K562 (cell line): Measurements from ENCODE around the gene HSPA1B. TPM values are rescaled to one million over a fixed set of nuclear protein-coding genes. Genes with fewer than 3 reads are reported as not detected.
"Not testable (repeated sequence)": the region's sequence is repeated elsewhere in the genome, so short reads cannot be mapped to it uniquely, and the experiment has no call there.

Source experiments
- ATAC-seq: fragments of 200-7000 bp; cut with Tn5 transposase; 3 replicates; pipeline ENCODE4 v1.9.1; 2020; ENCODE audit warnings: moderate library complexity
- BruUV-seq: library from RNA; stranded (reverse); fragments of 400-500 nt; replicated peaks from 2 replicates; lab custom pipeline; 2021; lab: Mats Ljungman, UMichigan
- CTCF ChIA-PET: fragments of 300-600 bp; formaldehyde crosslinking; extraction: SDS; loops from one replicate; lab custom pipeline; 2021; ENCODE audit warnings: low intra/inter-chr PET ratio; lab: Yijun Ruan, JAX
- POLR2A ChIA-PET: fragments of 300-600, 350-650 bp; sonication (Branson Sonifier 250); formaldehyde crosslinking; extraction: SDS; loops from one replicate; lab custom pipeline; 2021; ENCODE audit warnings: antibody characterized with exemption, inconsistent platforms; lab: Yijun Ruan, JAX
- DNase-seq, 4 experiments: peaks; one replicate each; pipeline versions ENCODE4 v3.0.0 to v3.0.0-alpha.2; 2011 to 2018; ENCODE audit warnings: low spot score in 3 of 4, mixed read lengths in 3 of 4; ENCODE audit errors: extremely low read depth in 1 of 4
- FAIRE-seq: peaks from 2 replicates; lab custom pipeline; 2011; peaks lifted over from hg19 to GRCh38; lab: Jason Lieb, UNC
- H2AFZ ChIP-seq: 2 replicates; pipeline ENCODE4 v1.6.0; 2011; ENCODE audit warnings: low read depth, low read length, control low read depth, inconsistent platforms
- H3K27ac ChIP-seq: fragments of 200-600 bp; 3 replicates; pipeline ENCODE4 v1.8.0; 2011; ENCODE audit warnings: low read depth, mild to moderate bottlenecking, control low read depth, inconsistent platforms, low read length, moderate library complexity, mixed read lengths; ENCODE audit errors: extremely low read depth
- H3K27me3 ChIP-seq, 2 experiments: fragments of 300-600 bp in 1 of 2; 2 replicates in 1 of 2; 3 replicates in 1 of 2; pipeline versions ENCODE4 v1.6.0 to v1.8.0; 2011; ENCODE audit warnings: inconsistent platforms in 2 of 2, low read length in 2 of 2, mild to moderate bottlenecking in 1 of 2, mixed read lengths in 1 of 2, moderate library complexity in 1 of 2; ENCODE audit not compliant: control insufficient read depth in 2 of 2, insufficient read depth in 2 of 2
- H3K36me3 ChIP-seq: fragments of 300-600 bp; 3 replicates; pipeline ENCODE4 v1.8.0; 2011; ENCODE audit warnings: mild to moderate bottlenecking, low read length, inconsistent platforms; ENCODE audit not compliant: control insufficient read depth, insufficient read depth
- H3K4me1 ChIP-seq, 2 experiments: fragments of 200-600 bp in 1 of 2; replicated peaks in 1 of 2; 2 replicates in 1 of 2; 3 replicates in 1 of 2; pipeline versions ENCODE4 v1.5.1 to v1.8.0; 2011; ENCODE audit warnings: inconsistent platforms in 2 of 2, low read length in 2 of 2, mild to moderate bottlenecking in 1 of 2, mixed read lengths in 1 of 2, moderate library complexity in 1 of 2; ENCODE audit not compliant: control insufficient read depth in 2 of 2, insufficient read depth in 2 of 2
- H3K4me2 ChIP-seq: 2 replicates; pipeline ENCODE4 v1.6.1; 2011; ENCODE audit warnings: low read length, control low read depth, inconsistent platforms, mixed read lengths; ENCODE audit not compliant: insufficient read depth
- H3K4me3 ChIP-seq: fragments of 200-600 bp; sonication (generic), shearing (Covaris generic); 2 replicates; pipeline ENCODE4 v1.5.1; 2016; ENCODE audit warnings: control low read depth, inconsistent platforms
- H3K79me2 ChIP-seq: fragments of 200-600 bp; 3 replicates; pipeline ENCODE4 v1.8.0; 2011; ENCODE audit warnings: low read length, inconsistent platforms; ENCODE audit not compliant: control insufficient read depth, insufficient read depth
- H3K9ac ChIP-seq, 2 experiments: 2 replicates each; pipeline versions ENCODE4 v1.6.0 to v1.6.1; 2011; ENCODE audit warnings: low read depth in 2 of 2, low read length in 2 of 2, control low read depth in 1 of 2, inconsistent platforms in 1 of 2, mild to moderate bottlenecking in 1 of 2, mixed read lengths in 1 of 2; ENCODE audit not compliant: insufficient read depth in 1 of 2
- H3K9me1 ChIP-seq: one replicate; pipeline ENCODE4 v1.6.0; 2011; ENCODE audit warnings: inconsistent platforms, mild to moderate bottlenecking, low read length, moderate library complexity; ENCODE audit not compliant: control insufficient read depth, insufficient read depth
- H3K9me3 ChIP-seq: replicated peaks from 2 replicates; pipeline ENCODE4 v1.5.1; 2011; ENCODE audit warnings: low read depth, low read length, inconsistent platforms; ENCODE audit not compliant: control insufficient read depth, insufficient read depth
- H4K20me1 ChIP-seq: replicated peaks from 2 replicates; pipeline ENCODE4 v1.6.1; 2011; ENCODE audit warnings: low read length, inconsistent platforms, mixed read lengths; ENCODE audit not compliant: control insufficient read depth, insufficient read depth
- CBX1 ChIP-seq: sonication (generic); IDR thresholded peaks from 2 replicates; pipeline ENCODE4 v1.6.1; 2016; ENCODE audit warnings: antibody characterized with exemption, low read depth, mild to moderate bottlenecking
- JUN ChIP-seq, 2 experiments: sonication (generic) in 1 of 2; formaldehyde crosslinking in 1 of 2; IDR thresholded peaks; 2 replicates each; pipeline versions ENCODE4 v1.6.1 to v1.8.0; 2012 to 2022; ENCODE audit warnings: borderline replicate concordance in 2 of 2, mild to moderate bottlenecking in 2 of 2, improper control_type of control experiment in 1 of 2, low read depth in 1 of 2, low read length in 1 of 2, missing genetic modification reagents in 1 of 2
- KDM1A ChIP-seq, 2 experiments: fragments of 450-650 bp; IDR thresholded peaks; 2 replicates each; pipeline ENCODE4 v1.6.1; 2016; ENCODE audit warnings: mild to moderate bottlenecking in 2 of 2
- KLF1 ChIP-seq: fragments of 450-650 bp; IDR thresholded peaks from 2 replicates; pipeline ENCODE4 v1.6.1; 2016; ENCODE audit warnings: missing genetic modification characterization, missing compliant biosample characterization
- TEAD1 ChIP-seq, 2 experiments: fragments of 450-650 bp in 1 of 2; sonication (generic) in 1 of 2; formaldehyde crosslinking; IDR thresholded peaks; 2 replicates each; pipeline versions ENCODE4 v1.4.0 to v1.8.0; 2020 to 2022; ENCODE audit warnings: mild to moderate bottlenecking in 2 of 2, missing genetic modification reagents in 1 of 2
- WGBS: fragments of 100-300 bp; shearing (Covaris generic); methylation state at CpG from one replicate; pipeline ENCODE4 v1.1.6; 2016; ENCODE audit warnings: low coverage, mixed read lengths; ENCODE audit not compliant: insufficient coverage; ENCODE audit errors: missing lambda C conversion rate; 5-methylcytosine and 5-hydroxymethylcytosine counted together
- in situ Hi-C: fragments of 300-500 bp; cut with MboI; formaldehyde crosslinking; loops from 4 replicates; pipeline ENCODE4 v1.15.0; 2018; ENCODE audit warnings: inconsistent platforms, mixed read lengths
- intact Hi-C: fragments of 100-400 bp; cut with micrococcal nuclease; formaldehyde crosslinking; loops from 2 replicates; pipeline ENCODE4 v1.14.2; 2022
- polyA plus RNA-seq, 8 experiments: library from polyadenylated mRNA; depleted of rRNA in 4 of 8; stranded (reverse) in 5 of 8; unstranded in 3 of 8; fragments of >200 nt; fragmentation: Nextera tagmentation in 2 of 8; fragmentation: Illumina TruSeq in 1 of 8; extraction: Ambion mirVana in 2 of 8; extraction: Trizol in 1 of 8; gene quantifications; 2 replicates each; pipeline versions ENCODE4 v1.2.1 to v1.2.3, GENCODE V29; 2011 to 2014; ENCODE audit warnings: inconsistent platforms in 1 of 8, missing spikeins in 1 of 8
- total RNA-seq, 7 experiments: library from RNA; depleted of rRNA in 6 of 7; stranded (reverse); fragments of >200 nt in 6 of 7; fragmentation: Illumina TruSeq in 2 of 7; extraction: Trizol in 2 of 7; gene quantifications; 2 replicates each; pipeline versions ENCODE4 v1.2.1 to v1.2.3, GENCODE V29; 2011 to 2021; ENCODE audit warnings: low replicate concordance in 1 of 7
- TF ChIP-seq, protein P1 (sequence below): sonication (generic); formaldehyde crosslinking; IDR thresholded peaks from 2 replicates; pipeline ENCODE4 v1.9.0; 2022; ENCODE audit warnings: mild to moderate bottlenecking, missing genetic modification reagents
- TF ChIP-seq, protein P2 (sequence below): fragments of 450-650 bp; formaldehyde crosslinking; IDR thresholded peaks from 2 replicates; pipeline ENCODE4 v1.4.0; 2022; ENCODE audit warnings: missing genetic modification characterization
- TF ChIP-seq, protein P3 (sequence below), 3 experiments: IDR thresholded peaks in 2 of 3; conservative IDR thresholded peaks in 1 of 3; 2 replicates each; pipeline ENCODE4 v1.5.1; 2011 to 2012; ENCODE audit warnings: low read length in 3 of 3, mild to moderate bottlenecking in 3 of 3, control low read depth in 2 of 3, improper control_type of control experiment in 1 of 3, inconsistent platforms in 1 of 3, low read depth in 1 of 3, mixed read lengths in 1 of 3, moderate library complexity in 1 of 3; ENCODE audit not compliant: insufficient read depth in 2 of 3
- TF ChIP-seq, protein P4 (sequence below): fragments of 250-450 bp; sonication (Bioruptor Pico); IDR thresholded peaks from 2 replicates; pipeline ENCODE4 v1.4.0; 2020
- TF ChIP-seq, protein P5 (sequence below): fragments of 450-650 bp; IDR thresholded peaks from 2 replicates; pipeline ENCODE4 v1.7.0; 2016; ENCODE audit warnings: borderline replicate concordance
- TF ChIP-seq, protein P6 (sequence below): fragments of 450-650 bp; formaldehyde crosslinking; IDR thresholded peaks from 2 replicates; pipeline ENCODE4 v1.4.0; 2022; ENCODE audit warnings: missing genetic modification characterization

Gene HSPA1B
- total and polyA plus RNA-seq, 9 of the 15 experiments (the other 6 are each of a cell fraction or from before 2014, with no cell fraction given) = 0.27 to 227 (median 51.2) TPM

DNA sequence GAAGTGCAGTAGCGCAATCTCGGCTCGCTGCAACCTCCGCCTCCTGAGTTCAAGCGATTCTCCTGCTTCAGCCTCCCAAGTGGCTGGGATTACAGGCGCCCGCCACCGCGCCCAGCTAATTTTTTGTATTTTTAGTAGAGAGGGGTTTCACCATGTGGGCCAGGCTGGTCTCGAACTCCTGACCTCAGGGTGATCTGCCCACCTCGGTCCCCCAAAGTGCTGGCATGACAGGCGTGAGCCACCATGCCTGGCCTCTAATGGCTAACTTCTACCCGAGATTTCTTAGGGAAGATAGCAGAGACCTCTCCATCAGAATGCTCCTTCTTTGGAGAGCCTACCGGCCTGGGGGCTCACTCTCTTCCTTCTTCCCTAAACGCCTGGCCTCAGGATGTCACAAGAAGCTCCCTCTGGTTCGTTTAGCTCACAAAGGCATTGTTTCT is 36.6 kb downstream of the HSPA1B start:
- H3K9me3 ChIP-seq; H3K27me3 ChIP-seq; H4K20me1 ChIP-seq; intact Hi-C loops; ATAC-seq; DNase-seq; FAIRE-seq; H3K9me1 ChIP-seq; BruUV-seq; TF ChIP-seq JUN (CRISPR knock-in tag; IDR thresholded peaks at IDR 0.05; ENCODE audit: borderline replicate concordance): not testable (repeated sequence)
- H3K9ac ChIP-seq = peak overlapping the region; percentile 63 to 87; a peak in 3 of 4 replicates
- ChIA-PET POLR2A (interaction anchor here (0.6 to 4.3 kb wide), 19 partner anchors 8 to 326 kb away, joined by 3 to 123 read pairs (median 5); partner anchors contain the start of genes BAG6, C6orf47, CSNK2B and GPANK1), CTCF (interaction anchor here (0.6 to 1.4 kb wide), 6 partner anchors 24 to 183 kb away, joined by 3 to 5 read pairs (median 4); partner anchors contain the start of genes LY6G5C and VARS1)
- peak overlapping the region; percentile 62 for H3K4me3 ChIP-seq
- H3K79me2 ChIP-seq = peaks cover 24% of the 10 kb centered on the region
- peak overlapping the region; percentile 90 for H2AFZ ChIP-seq
- H3K36me3 ChIP-seq = peaks cover 39% of the 10 kb centered on the region; the same call in 2 of the 3 replicates
- peak overlapping the region; percentile 85 for H3K4me2 ChIP-seq
- WGBS = 26% methylated on average over 16 of the region's 16 CpGs
- H3K27ac ChIP-seq = peak overlapping the region; percentile 73; the same call in 1 of the 3 replicates
- peaks cover 13 to 46% of the 10 kb centered on the region in 2 experiments; a peak in 4 of 5 replicates for H3K4me1 ChIP-seq
- in situ Hi-C loops = loop anchor here (5.0 kb wide), 1 partner anchor 202 kb away; the partner anchor contains the start of genes C6orf47 and GPANK1
- TF ChIP-seq JUN (IDR thresholded peaks at IDR 0.05; ENCODE audit: borderline replicate concordance, low read depth, low read length) = 0 out of 2 replicates have a peak, but pooled peaks have one; percentile 5
- TF ChIP-seq, protein P1, sequence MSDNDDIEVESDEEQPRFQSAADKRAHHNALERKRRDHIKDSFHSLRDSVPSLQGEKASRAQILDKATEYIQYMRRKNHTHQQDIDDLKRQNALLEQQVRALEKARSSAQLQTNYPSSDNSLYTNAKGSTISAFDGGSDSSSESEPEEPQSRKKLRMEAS (CRISPR knock-in tag) = peak; percentile 7; the same call in 1 of the 2 replicates
- TF ChIP-seq, protein P2, sequence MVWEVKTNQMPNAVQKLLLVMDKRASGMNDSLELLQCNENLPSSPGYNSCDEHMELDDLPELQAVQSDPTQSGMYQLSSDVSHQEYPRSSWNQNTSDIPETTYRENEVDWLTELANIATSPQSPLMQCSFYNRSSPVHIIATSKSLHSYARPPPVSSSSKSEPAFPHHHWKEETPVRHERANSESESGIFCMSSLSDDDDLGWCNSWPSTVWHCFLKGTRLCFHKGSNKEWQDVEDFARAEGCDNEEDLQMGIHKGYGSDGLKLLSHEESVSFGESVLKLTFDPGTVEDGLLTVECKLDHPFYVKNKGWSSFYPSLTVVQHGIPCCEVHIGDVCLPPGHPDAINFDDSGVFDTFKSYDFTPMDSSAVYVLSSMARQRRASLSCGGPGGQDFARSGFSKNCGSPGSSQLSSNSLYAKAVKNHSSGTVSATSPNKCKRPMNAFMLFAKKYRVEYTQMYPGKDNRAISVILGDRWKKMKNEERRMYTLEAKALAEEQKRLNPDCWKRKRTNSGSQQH (CRISPR knock-in tag) = 0 out of 2 replicates have a peak, but pooled peaks have one; percentile 2
- 0 out of 2 replicates have a peak, but pooled peaks have one; percentile 15 for TF ChIP-seq CBX1
- TF ChIP-seq KDM1A (IDR thresholded peaks at IDR 0.05) = peak in 1 of 2 experiments; percentile 48; a peak in 2 of 4 replicates
- TF ChIP-seq, protein P3, sequence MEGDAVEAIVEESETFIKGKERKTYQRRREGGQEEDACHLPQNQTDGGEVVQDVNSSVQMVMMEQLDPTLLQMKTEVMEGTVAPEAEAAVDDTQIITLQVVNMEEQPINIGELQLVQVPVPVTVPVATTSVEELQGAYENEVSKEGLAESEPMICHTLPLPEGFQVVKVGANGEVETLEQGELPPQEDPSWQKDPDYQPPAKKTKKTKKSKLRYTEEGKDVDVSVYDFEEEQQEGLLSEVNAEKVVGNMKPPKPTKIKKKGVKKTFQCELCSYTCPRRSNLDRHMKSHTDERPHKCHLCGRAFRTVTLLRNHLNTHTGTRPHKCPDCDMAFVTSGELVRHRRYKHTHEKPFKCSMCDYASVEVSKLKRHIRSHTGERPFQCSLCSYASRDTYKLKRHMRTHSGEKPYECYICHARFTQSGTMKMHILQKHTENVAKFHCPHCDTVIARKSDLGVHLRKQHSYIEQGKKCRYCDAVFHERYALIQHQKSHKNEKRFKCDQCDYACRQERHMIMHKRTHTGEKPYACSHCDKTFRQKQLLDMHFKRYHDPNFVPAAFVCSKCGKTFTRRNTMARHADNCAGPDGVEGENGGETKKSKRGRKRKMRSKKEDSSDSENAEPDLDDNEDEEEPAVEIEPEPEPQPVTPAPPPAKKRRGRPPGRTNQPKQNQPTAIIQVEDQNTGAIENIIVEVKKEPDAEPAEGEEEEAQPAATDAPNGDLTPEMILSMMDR (IDR thresholded peaks at IDR 0.05 in 2 of 3, conservative IDR thresholded peaks at IDR 0.05 in 1 of 3; ENCODE audit: insufficient read depth in 2 of 3, low read depth in 1 of 3, low read length in 3 of 3) = 0 out of 6 replicates have a peak, but pooled peaks of 1 of the 3 experiments have one; percentile 3
- 0 out of 2 replicates have a peak, but pooled peaks have one; percentile 26 for TF ChIP-seq KLF1 (tag)
- TF ChIP-seq, protein P4, sequence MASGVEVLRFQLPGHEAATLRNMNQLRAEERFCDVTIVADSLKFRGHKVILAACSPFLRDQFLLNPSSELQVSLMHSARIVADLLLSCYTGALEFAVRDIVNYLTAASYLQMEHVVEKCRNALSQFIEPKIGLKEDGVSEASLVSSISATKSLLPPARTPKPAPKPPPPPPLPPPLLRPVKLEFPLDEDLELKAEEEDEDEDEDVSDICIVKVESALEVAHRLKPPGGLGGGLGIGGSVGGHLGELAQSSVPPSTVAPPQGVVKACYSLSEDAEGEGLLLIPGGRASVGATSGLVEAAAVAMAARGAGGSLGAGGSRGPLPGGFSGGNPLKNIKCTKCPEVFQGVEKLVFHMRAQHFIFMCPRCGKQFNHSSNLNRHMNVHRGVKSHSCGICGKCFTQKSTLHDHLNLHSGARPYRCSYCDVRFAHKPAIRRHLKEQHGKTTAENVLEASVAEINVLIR (CRISPR knock-in tag) = 0 out of 2 replicates have a peak, but pooled peaks have one; percentile 4
- TF ChIP-seq, protein P5, sequence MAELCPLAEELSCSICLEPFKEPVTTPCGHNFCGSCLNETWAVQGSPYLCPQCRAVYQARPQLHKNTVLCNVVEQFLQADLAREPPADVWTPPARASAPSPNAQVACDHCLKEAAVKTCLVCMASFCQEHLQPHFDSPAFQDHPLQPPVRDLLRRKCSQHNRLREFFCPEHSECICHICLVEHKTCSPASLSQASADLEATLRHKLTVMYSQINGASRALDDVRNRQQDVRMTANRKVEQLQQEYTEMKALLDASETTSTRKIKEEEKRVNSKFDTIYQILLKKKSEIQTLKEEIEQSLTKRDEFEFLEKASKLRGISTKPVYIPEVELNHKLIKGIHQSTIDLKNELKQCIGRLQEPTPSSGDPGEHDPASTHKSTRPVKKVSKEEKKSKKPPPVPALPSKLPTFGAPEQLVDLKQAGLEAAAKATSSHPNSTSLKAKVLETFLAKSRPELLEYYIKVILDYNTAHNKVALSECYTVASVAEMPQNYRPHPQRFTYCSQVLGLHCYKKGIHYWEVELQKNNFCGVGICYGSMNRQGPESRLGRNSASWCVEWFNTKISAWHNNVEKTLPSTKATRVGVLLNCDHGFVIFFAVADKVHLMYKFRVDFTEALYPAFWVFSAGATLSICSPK = peak; percentile 84
- TF ChIP-seq, protein P6, sequence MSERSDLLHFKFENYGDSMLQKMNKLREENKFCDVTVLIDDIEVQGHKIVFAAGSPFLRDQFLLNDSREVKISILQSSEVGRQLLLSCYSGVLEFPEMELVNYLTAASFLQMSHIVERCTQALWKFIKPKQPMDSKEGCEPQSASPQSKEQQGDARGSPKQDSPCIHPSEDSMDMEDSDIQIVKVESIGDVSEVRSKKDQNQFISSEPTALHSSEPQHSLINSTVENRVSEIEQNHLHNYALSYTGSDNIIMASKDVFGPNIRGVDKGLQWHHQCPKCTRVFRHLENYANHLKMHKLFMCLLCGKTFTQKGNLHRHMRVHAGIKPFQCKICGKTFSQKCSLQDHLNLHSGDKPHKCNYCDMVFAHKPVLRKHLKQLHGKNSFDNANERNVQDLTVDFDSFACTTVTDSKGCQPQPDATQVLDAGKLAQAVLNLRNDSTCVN (CRISPR knock-in tag) = peak; percentile 91; the same call in 1 of the 2 replicates
- 0 out of 4 replicates have a peak, but pooled peaks of 1 of the 2 experiments have one; percentile 1 for TF ChIP-seq TEAD1 (CRISPR knock-in tag; IDR thresholded peaks at IDR 0.05)
